HG03139 (cell line): ENCODE results near the gene SVBP.
"Not testable (repeated sequence)": the region's sequence is repeated elsewhere in the genome, so short reads cannot be mapped to it uniquely, and the experiment has no call there.

Source experiments
- ATAC-seq: cut with Tn5 transposase; IDR thresholded peaks from one replicate; pipeline ENCODE4 v1.9.1; 2021; ENCODE audit not compliant: unreplicated experiment

Gene SVBP

DNA sequence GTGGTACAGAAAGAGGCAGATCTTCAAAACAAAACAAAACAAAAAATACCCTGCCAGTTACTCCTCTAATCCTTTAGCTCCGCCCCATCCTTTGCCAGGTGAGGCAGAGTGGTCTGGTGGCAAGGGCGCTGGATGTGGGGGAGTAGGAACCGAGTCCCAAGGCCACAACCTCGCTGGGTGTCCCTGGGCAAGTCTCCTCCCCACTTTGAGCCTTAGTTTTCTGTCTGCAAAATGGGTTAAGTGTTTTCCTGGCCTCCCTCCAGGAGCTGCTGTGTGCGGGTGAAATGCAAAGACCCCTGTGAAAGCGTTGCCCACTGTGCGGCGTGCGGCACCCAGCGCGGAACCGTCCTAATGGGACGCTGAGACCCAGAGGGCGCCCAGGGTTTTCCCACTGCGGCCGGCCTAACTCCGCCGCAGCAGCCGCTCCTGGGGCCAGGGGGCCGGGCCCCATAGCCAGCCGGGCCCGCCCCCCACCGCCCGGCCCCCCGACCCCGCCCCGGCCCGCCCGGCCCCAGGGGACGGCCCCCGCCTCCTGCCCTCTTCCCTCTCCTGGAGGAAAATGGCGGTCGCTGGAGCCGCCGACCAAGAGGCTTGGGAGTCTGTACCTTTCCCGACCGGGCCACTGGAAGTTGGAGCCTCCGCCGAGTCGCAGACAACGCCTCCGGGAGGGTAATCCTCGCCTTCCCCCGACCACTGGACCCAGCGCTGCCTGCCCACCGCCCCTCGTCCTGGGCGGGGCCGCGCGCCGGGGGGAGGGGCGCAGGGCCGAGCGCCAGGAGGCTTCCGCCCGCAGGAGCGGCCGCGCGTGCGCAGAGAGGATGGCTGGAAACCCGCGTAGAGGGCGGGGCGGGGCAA is at the start of gene SVBP, which contains the start of gene ERMAP:
Gene SVBP (minus strand): TSS at position 813 of the 855 bp plus-strand sequence. CDS start 853 bp downstream, outside the sequence.
Gene ERMAP (plus strand): TSS at position 538 of the 855 bp plus-strand sequence. CDS start 13,327 bp downstream, outside the sequence.
- peak; percentile 72 for ATAC-seq

- no peak for ATAC-seq
Observed at GRCh38 chr1:42866549-42866948, 49.4 kb upstream of the SVBP start.

GRCh38 chr1:42861014-42861399 is 43.8 kb upstream of the SVBP start:
- ATAC-seq, result no peak

- no peak for ATAC-seq
Observed at GRCh38 chr1:42860339-42861013, 43.3 kb upstream of the SVBP start.

DNA sequence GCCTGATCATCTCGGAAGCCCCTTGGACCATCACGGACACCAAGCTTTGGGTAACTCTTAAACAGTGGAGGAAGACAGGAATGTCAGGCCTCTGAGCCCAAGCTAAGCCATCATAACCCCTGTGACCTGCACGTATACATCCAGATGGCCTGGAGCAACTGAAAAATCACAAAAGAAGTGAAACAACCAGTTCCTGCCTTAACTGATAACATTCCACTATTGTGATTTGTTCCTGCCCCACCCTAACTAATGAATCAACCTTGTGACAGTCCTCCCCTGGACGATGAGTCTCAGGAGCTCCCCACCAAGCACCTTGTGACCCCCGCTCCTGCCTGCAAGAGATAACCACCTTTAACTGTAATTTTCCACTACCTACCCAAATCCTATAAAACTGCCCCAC is 42.2 kb upstream of the SVBP start:
- not testable (repeated sequence) for ATAC-seq

DNA sequence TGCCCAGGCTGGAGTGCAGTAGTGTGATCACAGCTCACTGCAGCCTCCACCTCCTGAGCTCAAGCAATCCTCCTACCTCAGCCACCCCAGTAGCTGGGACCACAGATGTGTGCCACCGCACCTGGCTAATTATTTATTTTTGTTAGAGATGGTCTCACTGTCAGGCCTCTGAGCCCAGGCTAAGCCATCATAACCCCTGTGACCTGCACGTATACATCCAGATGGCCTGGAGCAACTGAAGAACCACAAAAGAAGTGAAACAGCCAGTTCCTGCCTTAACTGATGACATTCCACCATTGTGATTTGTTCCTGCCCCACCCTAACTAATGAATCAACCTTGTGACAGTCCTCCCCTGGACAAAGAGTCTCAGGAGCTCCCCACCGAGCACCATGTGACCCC is 39.4 kb upstream of the SVBP start:
- not testable (repeated sequence) for ATAC-seq

GRCh38 chr1:42853116-42853884 is 36.1 kb upstream of the SVBP start:
- ATAC-seq, result no peak

- ATAC-seq, result no peak
Observed at GRCh38 chr1:42852608-42852980, 35.4 kb upstream of the SVBP start.

DNA sequence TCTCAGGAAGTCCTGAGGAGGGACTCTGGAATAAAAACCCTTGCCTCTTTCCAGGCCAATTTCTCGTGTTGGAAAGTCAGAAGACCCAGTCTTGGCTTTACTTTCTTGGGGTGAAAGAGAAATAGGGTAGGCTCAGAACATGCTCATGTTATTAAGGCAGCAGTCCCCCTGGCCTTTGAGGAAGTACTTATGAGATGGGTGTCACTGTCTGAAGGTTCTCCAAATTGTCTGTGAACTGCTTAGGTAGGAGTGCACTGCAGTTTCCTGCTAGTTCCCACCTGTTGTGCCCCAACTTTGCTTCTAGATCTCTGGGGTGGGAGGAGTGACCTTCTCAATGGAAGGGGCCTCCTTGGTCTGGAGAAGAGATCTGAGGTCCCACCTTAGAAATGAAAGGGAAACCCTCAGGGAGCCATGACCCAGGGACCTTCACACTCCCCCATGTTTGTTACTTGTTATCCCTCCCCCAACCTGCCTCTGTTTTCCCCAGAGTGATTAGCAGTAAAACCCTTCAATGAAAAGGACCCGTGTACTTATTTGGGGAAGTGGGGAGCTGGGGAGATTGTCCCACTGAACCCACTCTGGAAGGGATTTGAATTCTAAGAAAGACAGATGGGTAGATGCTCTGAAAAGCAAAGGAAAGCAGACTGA is 34.9 kb upstream of the SVBP start:
- ATAC-seq, result no peak

DNA sequence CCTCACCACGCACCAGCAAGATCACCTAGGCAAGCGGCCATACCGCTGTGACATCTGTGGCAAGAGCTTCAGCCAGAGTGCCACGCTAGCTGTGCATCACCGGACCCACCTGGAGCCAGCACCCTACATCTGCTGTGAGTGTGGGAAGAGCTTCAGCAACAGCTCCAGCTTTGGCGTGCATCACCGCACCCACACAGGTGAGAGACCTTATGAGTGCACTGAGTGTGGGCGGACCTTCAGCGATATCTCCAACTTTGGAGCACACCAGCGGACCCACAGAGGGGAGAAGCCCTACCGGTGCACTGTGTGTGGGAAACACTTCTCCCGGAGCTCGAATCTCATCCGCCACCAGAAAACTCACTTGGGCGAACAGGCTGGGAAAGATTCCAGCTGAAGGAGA is 34.2 kb upstream of the SVBP start:
- no peak for ATAC-seq

GRCh38 chr1:42849944-42850343 is 32.7 kb upstream of the SVBP start:
- ATAC-seq, result no peak

DNA sequence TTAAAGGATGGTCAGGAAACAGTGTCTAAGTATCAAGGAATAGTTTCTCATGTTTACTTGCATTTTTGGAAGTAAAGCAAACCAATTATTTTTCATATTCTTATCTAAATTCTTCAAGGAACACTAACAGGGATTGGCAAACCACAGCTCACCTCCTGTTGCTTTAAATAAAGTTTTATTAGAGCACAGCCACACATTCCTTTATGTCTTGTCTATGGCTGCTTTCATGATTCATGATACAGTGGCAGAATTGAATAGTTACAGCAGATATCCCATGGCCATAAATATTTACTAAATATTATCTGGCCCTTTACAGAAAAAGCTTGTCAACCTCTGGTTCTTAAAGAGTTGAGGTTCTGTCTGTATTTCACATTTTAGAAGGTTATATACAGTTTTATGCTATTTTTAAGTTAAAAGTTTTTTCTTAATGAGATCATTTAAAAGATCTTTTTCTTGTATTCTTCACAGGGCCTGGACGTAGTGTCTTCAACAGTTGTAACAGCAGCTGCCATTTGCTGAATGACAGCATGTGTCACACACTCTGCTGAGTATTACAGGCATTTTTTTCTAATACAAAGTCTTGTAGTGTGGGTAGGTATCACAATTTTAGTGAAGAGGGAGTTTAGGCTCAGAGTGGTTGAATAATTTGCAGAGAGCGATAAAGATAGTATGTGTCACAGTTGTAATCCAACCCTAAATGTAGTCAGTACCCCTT is 31.8 kb upstream of the SVBP start:
- ATAC-seq, result no peak

DNA sequence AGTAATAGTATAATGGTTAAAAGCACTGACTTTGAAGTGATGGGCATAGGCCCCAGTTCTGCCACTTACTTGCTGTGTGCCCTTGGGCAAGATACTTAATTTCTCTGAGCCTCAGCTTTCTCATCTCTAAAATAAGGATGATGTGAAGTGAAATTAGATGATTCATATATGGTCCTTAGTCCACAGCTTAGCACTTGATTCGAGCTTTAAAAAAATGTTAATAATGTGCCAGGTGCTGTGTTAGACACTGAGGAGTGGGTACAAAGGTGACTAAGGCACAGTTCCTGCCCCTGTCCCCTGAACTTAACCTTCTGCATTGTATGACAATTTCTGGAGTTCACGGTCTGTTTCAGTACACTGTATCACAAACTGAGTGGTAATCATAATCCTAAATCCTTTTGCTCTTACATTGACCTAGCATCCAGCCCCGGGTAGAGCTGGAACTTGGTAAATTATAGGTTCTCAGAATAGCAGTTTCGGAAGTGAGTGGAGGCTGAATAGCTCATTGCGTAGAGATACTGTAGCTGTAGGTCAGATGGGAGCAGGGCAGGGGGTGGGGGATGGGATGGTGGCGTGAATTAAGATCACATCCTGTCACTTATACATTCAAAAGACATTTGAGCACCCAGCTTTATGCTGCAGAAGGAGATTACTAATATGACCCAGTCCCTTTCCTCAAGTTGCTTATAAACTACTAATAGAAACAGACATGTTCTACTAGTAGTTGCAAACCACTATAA is 30.7 kb upstream of the SVBP start:
- ATAC-seq, result no peak

GRCh38 chr1:42847111-42847595 is 30.0 kb upstream of the SVBP start:
- no peak for ATAC-seq

DNA sequence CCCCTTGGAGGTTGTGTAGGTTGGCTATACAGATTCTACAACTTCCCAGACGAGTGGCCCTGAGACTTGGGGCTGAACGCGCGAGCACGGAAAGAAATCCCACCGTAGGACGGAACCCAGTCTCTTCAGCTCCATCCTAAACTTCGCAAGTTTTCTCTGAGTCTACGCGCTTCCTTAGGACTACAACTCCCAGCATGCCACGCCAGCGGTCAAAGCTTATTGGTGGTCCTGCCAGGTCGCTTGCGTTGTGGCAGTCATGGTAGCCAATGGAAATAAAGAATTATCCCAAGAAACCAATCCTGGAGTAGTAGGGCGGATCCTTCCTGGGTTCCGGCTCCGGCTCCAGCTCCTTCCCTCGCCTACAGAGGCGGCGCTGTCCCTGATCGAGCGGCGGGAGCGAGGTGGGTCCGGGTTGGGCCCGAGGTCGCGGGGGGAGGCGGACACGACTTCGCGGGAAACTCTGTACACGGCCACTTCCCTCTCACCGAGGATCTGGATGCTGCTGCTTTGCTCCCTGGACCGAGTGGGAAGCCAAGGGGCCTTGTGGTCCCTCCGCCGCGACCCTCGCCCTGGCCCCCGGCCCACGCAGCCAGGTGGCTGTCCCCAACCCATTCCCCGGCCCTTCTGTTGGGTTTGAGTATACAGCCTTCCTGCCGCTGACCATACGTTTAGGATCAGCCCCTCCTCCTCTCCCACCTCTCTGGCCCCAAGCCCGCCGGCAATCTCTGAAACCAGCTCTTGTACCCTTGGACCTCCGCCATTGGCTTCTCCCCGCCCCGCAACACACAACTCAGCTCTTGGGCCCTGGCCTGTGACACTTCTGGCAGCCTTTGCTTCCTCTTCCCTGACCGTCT is 29.3 kb upstream of the SVBP start, which contains the start of gene ZNF691:
Gene ZNF691 (plus strand): TSS at position 357 of the 854 bp plus-strand sequence. CDS start 3,046 bp downstream, outside the sequence.
- peak; percentile 84 for ATAC-seq

- peak; percentile 12 for ATAC-seq
Observed at GRCh38 chr1:42845866-42846256, 28.7 kb upstream of the SVBP start.

GRCh38 chr1:42845193-42845592 is 28.0 kb upstream of the SVBP start:
- ATAC-seq, result no peak

DNA sequence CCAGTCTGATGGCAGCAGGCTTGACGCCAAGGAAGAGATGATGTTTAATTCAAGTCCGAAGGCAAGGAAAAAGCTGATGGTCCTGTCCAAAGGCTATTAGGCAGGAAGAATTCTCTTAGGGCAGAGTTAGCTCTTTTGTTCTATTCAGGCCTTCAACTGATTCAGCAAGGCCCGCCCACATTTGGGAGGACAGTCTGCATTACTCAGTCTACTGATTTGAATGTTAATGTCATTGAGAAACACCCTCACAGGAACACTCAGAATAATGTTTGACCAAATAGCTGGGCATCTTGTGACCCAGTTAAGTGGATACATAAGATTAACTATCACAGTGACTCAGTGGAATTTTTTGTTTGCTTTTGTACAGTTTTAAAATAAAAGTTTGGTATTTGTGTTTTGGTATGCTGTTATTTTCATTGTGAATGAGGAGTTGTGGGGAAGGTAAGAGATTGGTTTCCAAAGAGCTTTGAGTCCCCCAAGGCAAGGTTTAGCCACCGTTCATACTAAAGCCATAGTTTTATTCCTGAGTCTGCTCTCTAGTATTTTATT is 27.5 kb upstream of the SVBP start:
- no peak for ATAC-seq
